ENCODE results near the gene LCK. TPM values are rescaled to one million over a fixed set of nuclear protein-coding genes. Genes with fewer than 3 reads are reported as not detected.
A peak's percentile ranks its signal among the peaks of the same experiment; 100 is the strongest.

LCK gene
- total and polyA plus RNA-seq, 5 donors, result 0.23 to 2.4 (median 1.3) TPM

DNA sequence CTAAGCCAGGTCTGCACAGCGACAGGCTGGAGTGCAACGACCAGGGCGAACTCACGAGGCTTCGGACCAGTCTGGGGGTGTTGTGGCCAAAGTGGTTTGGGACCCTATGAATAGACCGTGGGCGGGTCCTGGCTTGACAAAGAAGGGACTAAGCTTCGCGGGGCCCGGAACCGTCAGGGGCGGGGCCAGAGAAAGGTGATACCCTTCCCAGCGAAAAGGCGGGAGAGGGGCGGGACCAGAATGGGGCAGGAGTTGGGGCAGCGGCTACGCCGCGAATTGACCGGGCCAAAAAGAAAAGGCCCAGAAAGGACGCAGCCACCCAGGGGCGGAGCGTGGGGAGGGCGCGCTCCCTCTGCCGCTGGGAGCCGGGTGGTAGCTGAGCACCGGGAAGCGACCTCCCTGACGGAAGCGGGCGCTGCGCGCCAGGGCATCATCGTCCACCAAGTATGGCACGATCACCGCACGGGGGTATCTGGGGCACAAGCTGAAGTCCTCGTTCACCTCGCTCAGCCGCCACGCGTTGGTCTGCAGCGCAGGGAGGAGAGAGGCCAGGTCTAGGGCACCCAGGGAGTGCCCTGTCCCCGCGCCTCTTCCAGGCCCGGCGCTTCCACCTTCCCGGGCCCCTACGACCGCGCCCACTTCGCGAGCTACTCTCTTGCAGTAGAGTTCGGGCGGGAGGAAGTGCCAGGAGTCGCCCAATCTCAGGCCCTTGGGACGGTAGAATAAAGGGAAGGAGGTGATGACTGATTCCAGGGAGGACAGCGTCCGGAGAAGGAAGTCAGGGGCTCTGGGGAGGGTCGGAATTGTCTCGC is 10.7 kb upstream of the LCK start:
- 3% methylated on average over 62 of the region's 62 CpGs for WGBS
- no peaks in the 10 kb centered on the region for H3K27me3 ChIP-seq (ENCODE audit: control insufficient read depth, insufficient read depth)
- DNase-seq (peak; percentile 73 to 90 (median 88)), ATAC-seq (peak; percentile 86 to 90)
- H3K4me3 ChIP-seq (ENCODE audit: low read length), result peak overlapping the region; percentile 63
- H3K27ac ChIP-seq (ENCODE audit: low read length), result peak overlapping the region; percentile 28
- no peaks in the 10 kb centered on the region for H3K9me3 ChIP-seq (ENCODE audit: control insufficient read depth, low read length)
- H3K4me1 ChIP-seq (ENCODE audit: control insufficient read depth, insufficient read depth, low read length), result no peaks in the 10 kb centered on the region
- intact Hi-C loops (cut with DNase I), result loop anchor here in 1 of 4 donors (10.0 kb wide), 1 partner anchor 54 kb away; the partner anchor contains the start of gene HDAC1

DNA sequence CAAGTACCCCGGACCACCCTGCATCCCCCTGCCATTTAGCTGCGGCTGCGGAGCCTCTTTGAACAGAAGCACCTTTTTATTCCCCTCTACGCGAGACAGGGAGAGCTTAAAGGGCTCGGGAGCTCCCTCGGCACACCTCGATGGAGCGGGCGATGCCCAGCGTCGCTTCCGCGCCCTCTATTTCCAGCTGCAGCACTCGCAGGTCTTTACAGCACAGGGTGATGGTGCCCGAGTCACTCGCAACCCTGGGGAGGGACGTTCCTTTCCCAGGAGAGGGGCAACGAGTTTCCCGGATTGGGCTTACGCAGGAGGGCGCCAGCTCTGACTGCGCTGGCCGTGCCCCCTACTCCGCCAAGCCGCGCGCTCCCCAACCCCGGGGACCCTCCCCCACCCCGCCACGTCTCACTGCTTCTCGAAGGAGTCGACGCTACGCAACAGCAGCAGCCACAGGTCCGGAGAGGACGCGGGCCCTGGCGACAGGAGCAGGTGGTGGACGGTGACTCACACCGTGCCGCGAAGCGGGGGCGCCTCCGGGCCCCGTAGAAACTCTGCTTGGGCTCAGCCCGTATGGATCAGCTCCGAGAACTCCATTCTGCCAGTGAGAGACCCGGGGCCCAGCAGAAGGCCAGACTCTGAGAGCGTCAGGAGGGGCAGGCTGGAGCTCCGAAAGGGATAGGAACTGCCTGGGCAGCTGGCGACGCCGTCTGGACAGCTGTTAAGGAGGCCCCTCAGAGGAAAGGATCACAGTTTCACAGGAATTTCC is 9.9 kb upstream of the LCK start:
- Histone ChIP-seq H3K4me3 (ENCODE audit: low read length) (peak overlapping the region; percentile 63), H3K27me3 (ENCODE audit: control insufficient read depth, insufficient read depth) (no peaks in the 10 kb centered on the region), H3K27ac (ENCODE audit: low read length) (peak overlapping the region; percentile 53), H3K9me3 (ENCODE audit: control insufficient read depth, low read length) (no peaks in the 10 kb centered on the region), H3K4me1 (ENCODE audit: control insufficient read depth, insufficient read depth, low read length) (no peaks in the 10 kb centered on the region)
- peak; percentile 61 to 87 (median 82) for DNase-seq
- 1% methylated on average over 55 of the region's 55 CpGs for WGBS
- peak; percentile 76 to 77 for ATAC-seq
- intact Hi-C loops (cut with DNase I), result loop anchor here in 1 of 4 donors (10.0 kb wide), 1 partner anchor 54 kb away; the partner anchor contains the start of gene HDAC1

DNA sequence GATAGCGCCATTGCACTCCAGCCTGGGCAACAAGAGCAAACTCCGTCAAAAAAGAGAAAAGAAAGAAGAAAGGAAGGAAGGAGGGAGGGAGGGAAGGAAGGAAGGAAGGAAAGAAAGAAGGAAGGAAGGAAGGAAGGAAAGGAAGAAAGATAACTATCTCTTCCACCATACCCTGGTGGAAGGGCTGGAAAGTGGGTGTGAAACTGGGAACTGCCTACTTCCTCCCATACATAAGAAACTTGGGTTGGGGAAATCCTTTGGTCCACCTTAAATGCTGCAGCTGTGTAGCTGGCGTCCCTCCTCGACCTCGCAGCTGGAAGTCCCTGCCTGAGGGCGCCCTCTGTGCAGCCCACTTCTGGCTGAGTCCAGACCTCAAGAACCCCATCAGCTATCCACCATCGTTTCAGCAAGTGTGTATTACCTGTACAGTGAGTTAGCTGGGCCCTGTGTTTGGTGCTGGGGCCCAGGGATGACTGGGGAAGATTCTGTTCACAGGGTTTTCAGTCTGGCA is 8.7 kb upstream of the LCK start:
- H3K27ac ChIP-seq (ENCODE audit: low read length), result no peak overlapping the region
- ATAC-seq (peak in 1 of 2 donors; percentile 25), DNase-seq (peak; percentile 39 to 80 (median 77))
- peaks cover 4% of the 10 kb centered on the region for H3K4me1 ChIP-seq (ENCODE audit: control insufficient read depth, insufficient read depth, low read length)
- 26% methylated on average over 7 of the region's 7 CpGs for WGBS
- peak overlapping the region; percentile 17 for H3K4me3 ChIP-seq (ENCODE audit: low read length)
- no peaks in the 10 kb centered on the region for H3K9me3 ChIP-seq (ENCODE audit: control insufficient read depth, low read length)
- no peaks in the 10 kb centered on the region for H3K27me3 ChIP-seq (ENCODE audit: control insufficient read depth, insufficient read depth)
- intact Hi-C loops (cut with DNase I), result loop anchor here in 1 of 4 donors (10.0 kb wide), 1 partner anchor 52 kb away; the partner anchor contains the start of gene HDAC1

DNA sequence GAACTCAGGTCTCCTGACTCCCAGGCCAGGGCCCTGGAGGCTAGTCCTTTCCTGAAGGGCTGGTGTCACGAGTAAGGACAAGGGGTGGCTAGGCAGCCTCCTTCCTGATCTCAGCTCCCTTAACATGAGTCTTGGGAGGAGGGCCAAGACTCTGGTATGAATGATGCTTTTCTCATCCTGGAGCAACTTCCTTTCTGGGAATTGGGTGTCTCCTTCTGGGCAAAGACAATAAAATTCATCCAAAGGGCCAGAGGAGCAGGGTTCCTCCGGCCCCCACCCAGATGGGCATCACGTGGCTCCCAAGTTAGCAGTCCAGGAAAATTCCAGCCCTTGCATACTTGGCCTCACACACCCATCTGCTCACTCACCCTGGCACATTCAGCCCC is 4.2 kb upstream of the LCK start, which contains the start of gene FAM167B:
Gene FAM167B, plus strand, starts transcription at position 335 of the 386 bp plus-strand sequence. CDS start 200 bp downstream, outside the sequence.
- H3K4me3 ChIP-seq (ENCODE audit: low read length), result no peak within 1 kb of the TSS
- peak within 1 kb of the TSS; percentile 80 for H3K27ac ChIP-seq (ENCODE audit: low read length)
- H3K27me3 ChIP-seq (ENCODE audit: control insufficient read depth, insufficient read depth), result no peaks in the 10 kb centered on the region
- WGBS, result 40% methylated on average over 3 of the region's 3 CpGs
- ATAC-seq (peak; percentile 77 to 82), DNase-seq (peak; percentile 60 to 81 (median 73))
- peaks cover 4% of the 10 kb centered on the region for H3K4me1 ChIP-seq (ENCODE audit: control insufficient read depth, insufficient read depth, low read length)
- no peaks in the 10 kb centered on the region for H3K9me3 ChIP-seq (ENCODE audit: control insufficient read depth, low read length)
- intact Hi-C loops (cut with DNase I), result loop anchor here in 1 of 4 donors (10.0 kb wide), 1 partner anchor 48 kb away; the partner anchor contains the start of gene HDAC1

DNA sequence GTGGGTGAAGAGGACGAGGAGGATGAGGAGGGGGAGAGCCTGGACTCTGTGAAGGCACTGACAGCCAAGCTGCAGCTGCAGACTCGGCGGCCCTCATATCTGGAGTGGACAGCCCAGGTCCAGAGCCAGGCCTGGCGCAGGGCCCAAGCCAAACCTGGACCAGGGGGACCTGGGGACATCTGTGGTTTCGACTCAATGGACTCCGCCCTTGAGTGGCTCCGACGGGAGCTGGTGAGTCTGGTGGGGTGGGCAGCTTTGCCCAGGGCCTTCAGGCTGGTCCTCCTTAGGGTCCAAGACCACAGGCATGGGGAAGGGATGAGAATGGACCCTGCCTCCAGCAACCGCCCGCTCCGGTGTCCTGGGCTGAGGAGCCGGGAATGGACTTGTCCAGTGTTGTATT is 3.6 kb upstream of the LCK start:
- ATAC-seq (peak; percentile 3), DNase-seq (peak in 2 of 3 donors; percentile 76)
- no peak overlapping the region for H3K4me3 ChIP-seq (ENCODE audit: low read length)
- H3K27ac ChIP-seq (ENCODE audit: low read length), result peak overlapping the region; percentile 80
- no peaks in the 10 kb centered on the region for H3K9me3 ChIP-seq (ENCODE audit: control insufficient read depth, low read length)
- 56% methylated on average over 12 of the region's 12 CpGs for WGBS
- H3K4me1 ChIP-seq (ENCODE audit: control insufficient read depth, insufficient read depth, low read length), result peaks cover 5% of the 10 kb centered on the region
- no peaks in the 10 kb centered on the region for H3K27me3 ChIP-seq (ENCODE audit: control insufficient read depth, insufficient read depth)
- intact Hi-C loops (cut with DNase I), result loop anchor here in 1 of 4 donors (10.0 kb wide), 1 partner anchor 47 kb away; the partner anchor contains the start of gene HDAC1

DNA sequence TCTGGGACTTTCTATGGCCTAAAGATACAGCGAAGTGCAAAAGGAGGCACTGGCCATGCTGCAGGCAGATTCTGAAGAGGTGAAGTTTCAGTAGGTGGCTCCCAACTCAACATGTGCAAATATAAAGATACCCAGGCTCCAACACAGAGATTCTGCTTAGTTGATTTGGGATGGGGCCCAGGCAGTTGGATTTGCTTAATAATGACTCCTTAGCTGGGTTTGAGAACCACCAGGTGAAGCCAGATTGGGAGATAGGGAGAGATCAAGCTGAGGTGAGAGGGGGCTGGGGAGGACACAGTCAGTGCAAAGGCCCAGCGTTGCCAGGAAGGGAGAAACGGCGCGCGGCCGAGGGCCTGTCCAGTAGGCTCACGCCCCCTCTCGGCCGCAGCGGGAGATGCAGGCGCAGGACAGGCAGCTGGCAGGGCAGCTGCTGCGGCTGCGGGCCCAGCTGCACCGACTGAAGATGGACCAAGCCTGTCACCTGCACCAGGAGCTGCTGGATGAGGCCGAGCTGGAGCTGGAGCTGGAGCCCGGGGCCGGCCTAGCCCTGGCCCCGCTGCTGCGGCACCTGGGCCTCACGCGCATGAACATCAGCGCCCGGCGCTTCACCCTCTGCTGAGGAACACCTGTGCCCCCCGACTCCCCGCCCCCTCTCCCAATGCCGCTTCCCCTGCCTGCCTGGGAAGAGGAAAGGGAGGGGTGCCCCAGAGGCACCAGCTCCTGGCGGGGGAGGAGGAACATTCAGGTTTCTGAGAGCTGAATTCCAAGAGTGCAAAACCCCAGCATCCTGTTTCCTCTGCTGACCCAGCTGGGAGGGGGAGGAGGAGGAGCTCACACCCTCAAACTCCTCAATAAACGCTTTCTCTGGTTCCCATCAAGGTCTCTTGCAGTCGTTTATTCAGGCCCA is 2.8 kb upstream of the LCK start:
- Histone ChIP-seq H3K27me3 (ENCODE audit: control insufficient read depth, insufficient read depth) (no peaks in the 10 kb centered on the region), H3K9me3 (ENCODE audit: control insufficient read depth, low read length) (no peaks in the 10 kb centered on the region), H3K4me3 (ENCODE audit: low read length) (no peak overlapping the region), H3K27ac (ENCODE audit: low read length) (peak overlapping the region; percentile 80), H3K4me1 (ENCODE audit: control insufficient read depth, insufficient read depth, low read length) (peaks cover 6% of the 10 kb centered on the region)
- DNase-seq (peak; percentile 87 to 96 (median 94)), ATAC-seq (peak; percentile 56 to 62)
- whole genome bisulfite sequencing, result 11% methylated on average over 31 of the region's 31 CpGs
- intact Hi-C loops (cut with DNase I), result loop anchor here in 1 of 4 donors (10.0 kb wide), 1 partner anchor 47 kb away; the partner anchor contains the start of gene HDAC1

DNA sequence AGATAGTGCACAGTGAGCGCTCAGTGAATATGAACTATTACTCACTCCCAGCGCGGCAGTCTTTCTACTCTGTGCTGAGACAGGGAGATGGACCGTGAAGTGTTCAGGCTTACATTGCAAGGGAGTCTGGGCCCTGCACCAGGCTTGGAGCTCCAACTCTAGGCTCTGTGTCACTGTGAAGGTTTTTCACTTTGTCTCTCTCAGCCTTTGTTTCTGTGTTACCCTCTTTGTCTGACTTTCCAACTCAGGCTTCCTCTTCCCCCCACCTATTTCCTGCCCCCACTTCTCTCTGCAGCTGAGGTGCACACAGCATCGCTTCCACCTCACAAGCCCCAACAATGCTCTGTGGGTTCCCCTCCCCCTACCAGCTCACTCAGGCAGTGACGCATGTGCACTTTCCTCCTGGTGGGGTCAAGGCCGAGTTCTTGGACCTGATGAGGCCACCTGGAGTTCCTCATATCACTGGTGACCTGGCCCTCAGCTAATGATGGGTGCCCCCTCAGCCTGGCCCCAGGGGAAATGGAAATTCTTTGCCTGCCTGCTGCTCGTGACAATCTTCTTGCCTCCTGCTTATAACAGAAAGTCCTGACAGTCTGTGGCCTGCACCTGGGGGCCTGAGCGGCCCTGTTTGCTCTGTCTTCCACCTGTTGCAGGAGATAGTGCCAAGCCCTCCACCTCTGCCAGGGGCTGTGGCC is 1.1 kb upstream of the LCK start:
- no peaks in the 10 kb centered on the region for H3K27me3 ChIP-seq (ENCODE audit: control insufficient read depth, insufficient read depth)
- intact Hi-C loops (cut with DNase I), result loop anchor here in 1 of 4 donors (10.0 kb wide), 1 partner anchor 45 kb away; the partner anchor contains the start of gene HDAC1
- DNase-seq (peak; percentile 51 to 75 (median 73)), ATAC-seq (peak; percentile 38 to 55)
- WGBS, result 55% methylated on average over 9 of the region's 9 CpGs
- peaks cover 6% of the 10 kb centered on the region for H3K4me1 ChIP-seq (ENCODE audit: control insufficient read depth, insufficient read depth, low read length)
- H3K4me3 ChIP-seq (ENCODE audit: low read length), result no peak overlapping the region
- H3K9me3 ChIP-seq (ENCODE audit: control insufficient read depth, low read length), result no peaks in the 10 kb centered on the region
- peak overlapping the region; percentile 91 for H3K27ac ChIP-seq (ENCODE audit: low read length)

DNA sequence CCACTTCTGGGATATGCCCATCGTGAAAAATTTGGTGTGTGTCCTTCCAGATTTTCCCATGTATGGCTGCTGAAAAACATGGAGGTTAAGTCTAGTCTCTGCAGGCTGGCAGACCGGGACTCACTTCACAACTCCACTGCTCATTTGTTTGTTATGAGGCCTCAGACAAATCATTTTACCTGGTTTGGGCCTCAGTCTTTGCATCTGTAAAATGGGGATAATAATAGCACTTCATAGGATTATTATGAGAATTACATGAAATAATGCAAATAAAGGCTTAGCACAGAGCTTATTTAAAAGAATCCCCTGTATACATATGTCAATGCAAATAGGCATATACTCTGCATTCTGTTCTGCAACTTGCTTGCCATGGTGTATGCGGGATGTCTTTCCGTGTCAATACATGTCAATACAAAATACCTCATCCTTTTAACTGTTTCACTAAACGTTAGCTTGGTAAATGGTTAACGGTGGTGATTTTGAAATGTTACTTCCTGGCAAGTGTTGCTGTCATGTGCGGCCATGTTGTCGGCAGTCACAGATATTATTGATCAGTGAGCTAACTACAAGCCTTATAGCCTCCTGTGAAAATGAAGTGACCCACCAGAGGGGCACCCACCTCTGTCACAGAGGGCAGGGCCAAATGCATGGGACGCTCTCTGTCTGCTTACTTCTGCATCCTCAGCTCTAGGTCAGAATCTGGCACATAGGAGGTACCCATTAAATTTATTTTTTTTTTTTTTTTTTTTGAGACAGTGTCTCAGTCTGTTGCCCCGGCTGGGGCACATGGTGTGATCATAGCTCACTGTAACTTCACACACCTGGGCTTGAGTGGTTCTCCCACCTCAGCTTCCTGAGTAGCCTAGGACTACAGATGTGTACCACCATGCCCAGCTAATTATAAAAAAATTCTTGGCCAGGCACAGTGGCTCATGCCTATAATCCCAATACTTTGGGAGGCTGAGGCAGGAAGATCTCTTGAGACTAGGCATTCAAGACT is 4.3 kb downstream of the LCK start:
- no peak overlapping the region for H3K4me3 ChIP-seq (ENCODE audit: low read length)
- WGBS, result 86% methylated on average over 10 of the region's 10 CpGs

More for the DNA sequence above, 4.3 kb downstream of the LCK start:
- intact Hi-C loops (cut with DNase I), result no loop called here
- Histone ChIP-seq H3K27ac (ENCODE audit: low read length) (no peak overlapping the region), H3K27me3 (ENCODE audit: control insufficient read depth, insufficient read depth) (no peaks in the 10 kb centered on the region), H3K9me3 (ENCODE audit: control insufficient read depth, low read length) (no peaks in the 10 kb centered on the region), H3K4me1 (ENCODE audit: control insufficient read depth, insufficient read depth, low read length) (peaks cover 2% of the 10 kb centered on the region)
- DNase-seq (no peak), ATAC-seq (no peak)
